Umbilical cord (tissue), 2 donors: ENCODE data around the gene ELMO3. TPM values are rescaled to one million over a fixed set of nuclear protein-coding genes. Genes with fewer than 3 reads are reported as not detected.

Source experiments
- DNase-seq: peaks from one replicate; pipeline ENCODE4 v3.0.0-alpha.2; 2015; ENCODE audit warnings: low spot score
- total RNA-seq: library from RNA; depleted of rRNA; stranded (reverse); fragments of >200 nt; gene quantifications from one replicate; pipeline ENCODE4 v1.2.3, GENCODE V29; 2014; ENCODE audit warnings: low replicate concordance; ENCODE audit not compliant: insufficient read depth

The ELMO3 gene
- total RNA-seq, 1 donor from 2014 or later = not detected

DNA sequence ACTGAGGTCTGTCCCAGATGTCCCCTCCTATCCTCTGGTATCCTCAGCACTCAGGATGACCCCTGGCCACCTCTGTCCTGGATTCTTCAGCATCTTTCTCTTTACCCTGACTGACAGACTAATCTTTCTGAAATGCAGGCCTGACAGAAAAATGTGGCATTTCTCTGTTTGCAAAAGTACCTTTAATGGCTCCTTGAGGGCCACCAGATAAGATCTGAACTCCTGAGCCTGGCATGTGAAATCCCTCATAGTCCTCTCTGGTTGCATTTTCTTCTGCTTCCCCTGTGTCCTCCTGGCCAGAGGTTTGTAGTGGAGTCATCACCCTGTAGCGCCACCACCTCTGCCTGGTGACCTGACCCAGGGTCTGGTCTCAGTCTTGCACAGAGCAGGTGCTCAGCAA is 2.0 kb upstream of the ELMO3 start:
- DNase-seq = no peak

DNA sequence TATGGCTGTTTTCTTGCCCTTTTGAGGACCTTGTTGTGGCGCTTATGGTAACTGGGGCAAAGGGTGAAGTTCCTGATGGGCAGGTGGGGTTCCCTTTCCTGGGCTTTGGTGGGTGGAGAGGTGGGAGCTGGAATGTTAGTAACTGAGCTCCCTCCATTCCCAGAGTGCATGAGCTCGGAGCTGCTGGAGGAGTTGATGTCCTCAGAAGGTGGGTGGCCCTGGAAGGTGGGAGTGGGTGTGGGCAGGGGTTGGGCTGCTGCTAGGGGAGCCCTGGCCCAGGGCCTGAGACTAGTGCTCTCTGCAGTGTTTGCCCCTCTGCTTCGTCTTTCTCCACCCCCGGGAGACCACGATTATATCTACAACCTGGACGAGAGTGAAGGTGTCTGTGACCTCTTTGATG is 1.2 kb upstream of the ELMO3 start:
- DNase-seq = no peak

DNA sequence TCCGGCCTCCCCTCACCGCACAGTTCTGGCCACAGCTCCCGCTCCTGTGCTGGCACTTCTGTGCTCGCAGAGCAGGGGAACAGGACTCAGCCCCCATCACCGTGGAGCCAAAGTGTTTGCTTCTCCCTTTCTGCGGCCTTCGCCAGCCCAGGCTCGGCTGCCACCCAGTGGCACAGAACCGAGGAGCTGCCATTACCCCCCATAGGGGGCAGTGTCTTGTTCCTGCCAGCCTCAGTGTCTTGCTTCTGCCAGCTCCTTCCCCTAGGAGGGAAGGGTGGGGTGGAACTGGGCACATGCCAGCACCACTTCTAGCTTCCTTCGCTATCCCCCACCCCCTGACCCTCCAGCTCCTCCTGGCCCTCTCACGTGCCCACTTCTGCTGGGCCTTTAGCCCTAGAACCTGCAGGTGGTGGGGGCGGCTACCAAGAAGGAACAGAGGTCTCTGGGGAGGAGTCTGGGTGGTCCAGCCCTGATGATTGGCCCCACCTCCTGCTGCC is 645 bp upstream of the ELMO3 start:
- DNase-seq = no peak

DNA sequence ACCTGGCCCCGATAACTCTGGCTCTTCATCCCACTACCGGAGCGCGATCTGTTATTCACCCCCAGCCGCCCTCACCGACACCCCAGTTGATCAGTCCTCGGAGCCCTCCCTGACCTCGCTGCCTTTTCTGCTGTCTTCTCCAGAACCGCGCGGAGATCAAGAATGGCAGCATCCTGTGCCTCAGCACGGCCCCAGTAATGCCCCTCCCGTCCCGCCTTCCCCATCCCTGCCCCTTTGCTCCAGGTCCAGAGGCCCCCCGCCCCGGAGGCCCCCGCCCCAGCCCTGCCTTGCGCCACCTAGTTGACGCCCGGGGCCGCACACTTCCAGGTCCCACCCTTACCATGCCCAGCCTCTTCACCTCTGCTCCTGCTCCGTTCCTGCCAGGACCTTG is 872 bp downstream of the ELMO3 start:
- DNase-seq = no peak

DNA sequence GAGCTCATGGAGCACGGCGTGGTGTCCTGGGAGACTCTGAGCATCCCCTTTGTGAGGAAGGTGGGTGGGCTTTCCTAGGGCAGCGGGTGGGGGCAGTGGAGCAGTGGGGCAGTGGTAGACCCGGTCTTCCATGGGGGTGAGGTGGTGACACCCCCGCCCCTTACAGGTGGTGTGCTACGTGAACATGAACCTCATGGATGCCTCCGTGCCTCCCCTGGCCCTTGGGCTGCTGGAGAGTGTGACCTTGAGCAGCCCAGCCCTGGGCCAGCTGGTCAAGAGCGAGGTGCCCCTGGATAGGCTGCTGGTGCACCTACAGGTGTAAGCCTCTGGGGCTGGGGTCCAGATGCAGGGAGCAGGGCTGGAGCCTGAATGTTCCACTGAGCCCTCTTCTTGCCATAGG is 1.6 kb downstream of the ELMO3 start:
- DNase-seq = no peak

DNA sequence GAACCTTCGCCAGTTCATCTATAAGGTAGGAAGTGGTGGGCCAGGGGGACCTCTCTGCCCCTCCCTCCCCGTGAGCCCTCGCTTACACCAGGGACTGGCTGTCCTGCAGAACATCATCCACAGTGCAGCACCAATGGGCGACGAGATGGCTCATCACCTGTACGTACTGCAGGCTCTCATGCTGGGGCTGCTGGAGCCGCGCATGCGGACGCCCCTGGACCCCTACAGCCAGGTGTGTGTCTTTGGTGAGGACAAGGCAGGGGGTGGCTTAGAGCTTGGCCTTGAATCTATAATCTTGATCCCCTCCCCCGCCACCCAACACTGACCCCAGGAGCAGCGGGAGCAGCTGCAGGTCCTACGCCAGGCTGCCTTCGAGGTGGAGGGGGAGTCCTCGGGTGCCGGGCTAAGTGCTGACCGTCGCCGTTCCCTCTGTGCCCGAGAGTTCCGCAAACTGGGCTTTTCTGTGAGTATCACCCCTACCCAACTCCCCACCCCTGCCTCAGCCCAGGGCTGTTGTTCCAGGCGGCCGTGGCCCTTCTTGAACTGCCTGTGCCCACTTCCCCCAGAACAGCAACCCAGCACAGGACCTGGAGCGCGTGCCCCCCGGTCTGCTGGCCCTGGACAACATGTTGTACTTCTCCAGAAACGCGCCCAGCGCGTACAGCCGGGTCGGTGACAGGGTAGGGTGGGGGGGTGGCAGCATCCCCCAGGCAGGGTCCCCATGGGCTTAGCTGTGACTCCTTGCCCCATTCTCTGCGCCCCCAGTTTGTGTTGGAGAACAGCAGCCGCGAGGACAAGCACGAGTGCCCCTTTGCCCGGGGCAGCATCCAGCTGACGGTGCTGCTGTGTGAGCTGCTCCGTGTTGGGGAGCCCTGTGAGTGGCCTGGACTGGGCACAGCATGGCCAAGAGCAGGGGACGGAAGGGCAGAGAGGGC is 2.7 kb downstream of the ELMO3 start:
- no peak for DNase-seq

DNA sequence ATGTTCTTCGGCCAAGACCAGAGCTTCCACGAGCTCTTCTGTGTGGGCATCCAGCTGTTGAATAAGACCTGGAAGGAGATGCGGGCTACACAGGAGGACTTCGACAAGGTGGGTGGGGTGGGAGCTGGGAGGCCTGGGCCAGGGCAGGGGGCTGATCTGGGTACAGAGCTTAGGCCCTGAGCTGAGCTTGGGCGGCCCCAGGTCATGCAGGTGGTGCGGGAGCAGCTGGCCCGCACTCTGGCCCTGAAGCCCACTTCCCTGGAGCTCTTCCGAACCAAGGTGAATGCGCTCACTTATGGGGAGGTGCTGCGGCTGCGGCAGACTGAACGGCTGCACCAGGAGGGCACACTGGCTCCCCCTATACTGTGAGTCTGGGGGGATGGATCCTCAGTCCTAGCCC is 3.5 kb downstream of the ELMO3 start:
- no peak for DNase-seq

DNA sequence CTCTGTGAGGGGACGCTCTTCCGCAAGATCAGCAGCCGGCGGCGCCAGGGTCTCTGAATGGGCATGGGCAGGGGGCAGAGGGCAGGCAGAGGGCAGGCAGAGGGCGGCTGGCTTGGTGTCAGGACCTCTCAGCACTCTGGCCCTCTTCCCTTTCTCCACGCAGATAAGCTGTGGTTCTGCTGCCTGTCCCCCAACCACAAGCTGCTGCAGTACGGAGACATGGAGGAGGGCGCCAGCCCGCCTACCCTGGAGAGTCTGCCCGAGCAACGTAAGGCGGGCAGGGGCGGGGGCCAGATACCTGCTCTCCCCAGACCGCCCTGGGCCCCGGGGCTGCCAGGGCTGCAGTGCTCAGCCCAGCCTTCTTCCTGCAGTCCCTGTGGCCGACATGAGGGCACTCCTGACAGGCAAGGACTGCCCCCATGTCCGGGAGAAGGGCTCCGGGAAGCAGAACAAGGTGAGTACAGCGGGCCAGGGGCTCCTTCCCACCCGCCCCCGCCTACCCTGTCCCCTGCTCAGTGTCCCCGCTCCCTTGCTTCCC is 4.1 kb downstream of the ELMO3 start:
- no peak for DNase-seq

DNA sequence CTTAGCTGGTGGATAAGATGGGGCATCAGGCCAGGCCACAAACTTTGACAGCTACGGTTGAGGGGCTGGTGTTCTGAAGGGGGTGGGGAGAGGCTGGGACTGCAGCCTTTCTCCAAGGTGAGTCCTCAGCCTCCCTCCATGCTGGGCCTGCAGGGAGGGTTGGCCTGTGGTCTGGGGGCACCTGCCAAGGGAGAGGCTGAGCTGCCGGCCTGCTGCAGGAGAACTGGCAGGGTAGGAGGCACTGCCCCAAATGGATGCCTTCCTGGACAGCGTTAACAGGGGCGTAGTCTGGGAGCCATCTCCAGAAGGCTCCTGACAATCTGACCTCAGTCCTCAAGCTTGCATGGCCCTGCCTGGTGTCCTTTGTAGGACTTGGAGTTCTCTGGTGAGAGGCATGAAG is 5.1 kb downstream of the ELMO3 start:
- DNase-seq = no peak

DNA sequence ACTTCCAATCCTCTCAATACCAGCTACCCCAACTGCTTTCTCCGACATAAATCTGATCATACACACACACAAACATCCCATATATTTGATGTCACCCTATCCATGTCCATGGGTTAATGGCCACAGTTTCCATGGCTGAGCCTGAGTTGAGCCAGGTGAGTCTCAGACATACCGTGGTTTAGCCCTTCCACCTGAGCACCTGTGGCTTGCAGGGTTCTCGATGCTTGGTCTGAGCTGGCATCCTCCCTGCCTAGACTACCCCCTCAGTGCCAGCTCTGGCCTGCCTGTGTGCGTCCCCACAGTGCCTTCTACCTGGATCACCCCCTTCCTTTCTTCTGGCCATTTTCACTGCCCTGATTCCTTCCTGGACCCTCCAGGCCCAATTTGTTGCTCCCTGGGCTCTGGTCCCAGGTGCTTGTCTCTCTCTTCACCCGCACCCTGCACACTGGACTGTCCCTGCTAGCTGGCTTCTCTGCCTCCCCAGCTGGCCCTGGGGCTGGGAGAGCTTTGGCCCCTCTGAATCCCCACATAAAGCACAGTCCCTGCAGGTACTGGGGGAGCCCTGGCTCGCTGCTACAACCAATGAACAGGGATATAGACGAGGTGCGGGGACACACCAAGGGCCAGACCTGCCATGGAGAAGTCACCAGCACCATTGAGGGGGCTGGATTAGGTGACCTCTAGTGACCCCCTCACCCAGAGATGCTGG is 7.4 kb downstream of the ELMO3 start:
- no peak for DNase-seq

DNA sequence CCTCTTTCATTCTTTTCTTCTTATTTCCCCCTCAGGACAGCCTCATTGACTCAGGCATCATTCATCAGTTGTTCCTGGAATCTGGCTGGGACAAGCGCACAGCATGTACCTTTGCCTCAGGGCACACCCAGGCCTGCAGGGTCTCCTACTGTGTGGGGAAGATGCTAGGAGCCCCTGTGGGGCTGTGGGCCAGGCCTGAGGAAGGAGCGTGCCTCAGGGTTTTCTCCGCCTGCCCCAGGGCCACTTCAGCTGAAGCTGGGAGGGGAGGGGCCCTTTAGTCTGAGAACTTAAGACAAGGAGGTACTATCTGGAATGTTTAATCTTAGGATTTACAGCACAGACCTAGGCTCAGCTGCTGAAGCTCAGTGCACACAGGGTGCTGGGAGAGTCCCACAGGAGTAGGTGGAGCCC is 7.9 kb downstream of the ELMO3 start:
- no peak for DNase-seq

DNA sequence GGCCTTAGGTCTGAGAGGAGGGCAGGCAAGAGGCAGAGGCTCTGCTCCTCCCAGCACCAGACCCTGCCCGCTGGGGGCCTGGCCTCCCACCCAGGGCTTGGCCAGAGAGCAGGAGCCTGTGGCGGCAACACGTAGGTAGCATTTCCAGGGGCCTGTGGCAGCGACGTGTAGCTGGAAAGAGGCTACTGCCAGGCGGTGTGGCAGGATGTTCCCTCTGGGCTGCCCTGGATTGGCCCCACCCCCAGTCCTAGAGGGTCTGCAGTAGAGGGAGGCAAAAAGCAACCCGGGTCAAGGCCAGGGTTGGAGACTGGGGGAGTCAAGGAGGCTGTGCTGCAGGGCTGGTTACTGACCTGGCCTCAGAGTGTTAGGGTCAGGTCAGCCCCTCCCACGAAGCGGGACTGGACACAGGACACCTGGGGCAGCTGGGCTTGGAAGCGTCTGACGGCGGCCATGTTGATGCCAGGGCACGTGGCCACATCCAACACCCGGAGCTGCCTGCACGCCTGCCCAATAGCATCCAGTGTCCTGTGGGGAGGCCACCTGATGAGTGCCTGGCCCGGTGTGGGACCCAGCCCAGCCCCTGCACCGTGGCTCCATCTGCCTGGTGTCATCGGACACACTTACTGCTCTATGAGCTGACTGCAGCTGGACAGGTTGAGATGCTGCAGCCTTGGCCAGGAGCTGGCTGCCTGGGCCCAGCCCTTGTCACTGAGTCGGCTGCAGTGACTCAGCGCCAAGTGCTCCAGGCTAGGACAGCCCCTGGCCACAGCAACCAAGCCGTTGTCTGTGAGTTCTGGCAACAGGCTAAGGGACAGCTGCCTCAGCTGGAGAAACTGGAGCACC is 8.5 kb downstream of the ELMO3 start:
- no peak for DNase-seq

DNA sequence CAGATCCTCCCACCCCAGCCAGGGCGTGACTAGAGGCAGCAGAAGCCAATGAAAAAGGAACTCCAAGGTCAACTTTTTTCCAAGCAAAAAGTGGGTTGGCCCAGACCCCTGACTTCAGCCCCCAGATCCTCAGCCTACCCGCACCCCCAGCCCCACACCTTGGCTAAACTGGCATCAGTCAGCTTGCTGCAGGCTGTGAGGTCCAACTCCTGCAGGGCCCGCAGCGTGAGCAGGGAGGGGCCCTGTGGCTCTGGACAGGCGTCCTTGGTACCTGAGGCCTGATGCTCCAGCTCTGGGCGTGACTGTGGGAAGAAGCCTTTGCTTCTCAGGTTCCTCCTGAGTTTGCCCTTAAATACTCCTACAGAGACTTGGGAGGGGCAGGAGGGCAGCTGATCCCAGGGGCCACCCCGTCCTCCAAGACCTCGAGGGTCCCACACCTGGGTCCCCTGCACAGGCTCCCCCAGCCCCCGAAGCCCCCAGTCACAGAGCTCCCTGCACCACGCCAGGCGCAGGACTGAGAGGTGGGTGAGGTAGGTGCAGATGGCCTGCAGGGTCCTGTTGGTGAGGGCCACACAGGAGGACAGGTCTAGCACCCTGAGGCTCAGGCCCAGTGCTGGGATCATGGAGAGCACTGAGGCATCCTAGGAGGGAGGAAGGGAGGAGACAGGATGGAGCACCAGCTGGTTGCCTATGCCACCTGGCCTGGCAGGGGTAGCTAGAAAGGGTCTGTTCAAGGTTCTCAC is 9.4 kb downstream of the ELMO3 start:
- DNase-seq = no peak

DNA sequence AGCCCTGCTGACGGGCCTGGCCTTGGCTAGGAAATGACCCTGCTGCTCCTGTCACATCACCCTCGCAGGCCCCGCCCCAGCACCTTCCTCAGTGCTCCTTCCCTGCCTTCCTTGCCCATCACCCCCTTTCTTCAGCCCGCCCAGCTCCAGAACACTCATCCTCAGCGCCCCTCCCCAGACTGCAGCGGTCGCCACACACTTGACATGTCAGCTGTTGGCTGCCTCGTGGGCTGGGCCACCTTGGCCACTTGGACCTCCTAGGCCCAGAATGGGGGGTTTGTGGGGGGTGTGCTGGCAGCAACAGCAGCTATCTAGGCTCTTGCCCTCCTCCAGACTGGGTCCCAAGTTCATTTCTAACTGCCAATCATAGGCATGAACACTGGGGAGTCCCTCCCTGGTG is 10.6 kb downstream of the ELMO3 start:
- DNase-seq = no peak

DNA sequence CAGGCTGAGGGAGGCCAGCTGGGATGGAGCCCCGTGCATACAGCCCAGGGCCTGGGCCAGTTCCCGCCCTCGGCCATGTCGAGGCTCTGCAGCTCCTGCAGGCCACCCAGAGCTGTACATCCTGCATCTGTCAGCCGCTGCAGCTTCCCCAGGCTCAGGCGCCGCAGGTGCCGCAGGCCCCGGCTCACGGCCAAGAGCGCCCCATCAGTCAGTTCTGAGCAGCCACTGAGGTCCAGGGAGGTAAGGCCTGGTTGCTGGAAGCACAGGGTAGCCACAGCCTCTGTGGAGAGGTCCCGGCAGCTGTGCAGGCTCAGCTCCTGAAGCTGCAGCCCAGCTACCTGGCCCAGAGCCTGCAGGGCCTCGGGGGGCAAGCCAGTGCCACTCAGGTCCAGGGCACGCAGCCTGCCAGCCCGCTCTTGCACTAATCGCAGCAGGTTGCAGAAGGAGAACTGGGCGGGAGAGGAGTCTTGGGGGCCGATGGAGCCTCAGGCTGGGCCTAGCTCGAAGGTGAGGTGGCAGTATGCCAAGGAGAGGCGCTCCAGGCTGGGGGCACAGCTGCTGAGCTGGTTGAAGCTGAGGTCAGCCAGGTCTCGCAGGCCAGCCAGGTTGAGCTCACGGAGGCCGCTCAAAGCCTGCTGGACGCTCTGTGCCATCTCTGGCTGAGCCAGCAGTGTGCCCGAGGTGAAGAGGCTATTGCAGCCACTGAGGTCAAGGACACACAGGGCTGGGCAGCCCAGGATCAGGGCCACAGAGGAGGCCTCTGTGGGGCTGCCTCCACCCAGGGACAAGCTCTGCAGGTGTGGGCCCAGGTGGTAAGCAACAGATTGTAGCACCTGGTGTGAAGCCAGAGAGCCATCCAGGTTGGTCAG is 11.4 kb downstream of the ELMO3 start:
- no peak for DNase-seq

DNA sequence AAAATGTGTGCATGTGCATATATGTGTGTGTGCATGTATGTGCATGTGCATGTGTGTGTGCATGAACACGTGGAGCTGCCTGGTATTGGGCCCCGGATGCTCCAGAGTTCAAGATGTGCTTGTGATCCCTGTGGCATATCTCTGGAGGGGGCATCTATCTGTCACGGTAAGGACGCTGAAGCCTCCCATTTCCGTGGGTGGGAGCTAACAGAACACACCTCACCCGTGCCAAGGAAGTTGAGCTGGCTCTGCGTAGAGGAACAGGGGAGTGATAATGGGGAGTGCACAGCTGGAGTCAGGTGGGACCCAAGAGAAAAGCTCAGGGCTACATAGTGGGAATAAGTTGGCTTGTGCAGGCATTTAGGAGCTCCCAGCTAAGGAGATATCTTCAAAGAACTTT is 12.7 kb downstream of the ELMO3 start:
- no peak for DNase-seq

DNA sequence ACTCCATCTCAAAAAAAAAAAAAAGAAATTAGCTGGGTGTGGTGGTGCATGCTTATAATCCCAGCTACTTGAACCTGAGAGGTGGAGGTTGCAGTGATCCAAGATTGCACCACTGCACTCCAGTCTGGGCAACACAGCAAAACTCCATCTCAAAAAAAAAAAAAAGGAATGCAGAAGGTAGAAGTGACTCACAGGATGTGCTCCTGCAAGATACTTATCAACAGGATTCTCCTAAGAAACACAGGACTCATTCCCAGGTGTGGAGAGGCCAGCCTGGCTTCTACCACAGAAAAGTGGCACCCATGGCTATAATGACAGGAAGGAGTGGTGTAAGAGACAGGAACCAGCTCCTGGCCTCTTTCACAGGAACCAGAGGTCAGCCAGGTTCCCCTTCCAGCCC is 13.8 kb downstream of the ELMO3 start:
- no peak for DNase-seq

DNA sequence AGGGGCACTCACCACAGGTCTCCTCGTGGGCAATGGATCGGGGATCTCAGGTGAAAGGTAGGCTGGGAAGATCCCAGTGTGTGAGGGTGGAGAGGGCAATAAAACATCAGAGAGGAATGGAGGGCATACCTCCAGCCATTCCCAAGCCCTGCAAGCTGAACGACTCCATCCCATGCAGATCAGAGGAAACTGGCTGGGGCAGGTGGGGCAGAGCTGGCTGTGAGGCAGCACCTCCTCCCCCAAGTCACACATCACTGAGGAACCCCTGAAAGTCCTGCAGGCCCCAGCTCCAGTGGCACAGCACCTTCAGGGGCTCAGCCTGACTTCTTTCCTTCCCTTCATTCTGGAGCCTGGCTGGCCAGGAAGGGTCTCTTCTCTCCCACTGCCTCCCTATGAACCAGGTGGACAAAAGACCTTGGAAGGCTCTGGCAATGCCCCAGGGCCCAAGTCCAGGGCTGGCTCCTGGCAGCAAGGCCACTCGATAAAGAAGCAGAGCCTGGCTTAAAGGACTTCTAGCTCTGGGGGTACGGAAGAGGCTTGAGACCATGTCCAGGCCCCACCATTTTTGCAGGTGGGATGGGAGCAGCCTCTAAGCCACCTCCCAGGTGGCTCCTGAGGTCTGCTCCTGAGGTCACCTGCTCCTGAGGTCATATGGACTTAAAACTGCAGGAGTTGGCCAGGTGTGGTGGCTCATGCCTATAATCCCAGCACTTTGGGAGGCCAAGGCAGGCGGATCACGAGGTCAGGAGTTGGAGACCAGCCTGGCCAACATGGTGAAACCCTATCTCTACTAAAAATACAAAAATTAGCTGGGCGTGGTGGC is 14.5 kb downstream of the ELMO3 start:
- DNase-seq = no peak

DNA sequence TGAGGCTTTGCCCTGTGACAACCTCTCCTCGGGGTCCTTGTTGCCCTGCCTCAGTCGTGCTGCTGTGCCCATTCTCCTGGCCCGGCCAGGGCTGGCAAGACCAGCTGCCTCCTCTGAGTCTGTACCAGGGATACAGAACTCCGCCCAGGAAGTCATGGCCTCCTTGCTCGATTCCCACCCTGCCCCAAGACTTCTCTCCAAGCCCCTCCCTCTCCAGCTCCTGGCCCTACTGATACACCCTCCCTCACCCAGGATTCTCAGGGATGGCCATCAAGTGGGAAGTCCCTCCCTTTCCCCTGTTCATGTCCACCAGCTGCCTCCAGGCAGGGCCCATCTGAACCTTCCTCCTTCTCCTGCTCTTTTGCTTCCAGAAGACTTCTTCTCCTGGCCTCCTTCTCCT is 16.8 kb downstream of the ELMO3 start:
- DNase-seq = no peak
